Fibroblast of skin of left quadriceps (primary cell): ENCODE results near the gene SEZ6L.

ENCODE experiments used
- DNase-seq, 2 experiments: peaks; one replicate each; pipeline ENCODE4 v3.0.0-alpha.2; 2013; ENCODE audit warnings: low read depth in 2 of 2

Gene SEZ6L

DNA sequence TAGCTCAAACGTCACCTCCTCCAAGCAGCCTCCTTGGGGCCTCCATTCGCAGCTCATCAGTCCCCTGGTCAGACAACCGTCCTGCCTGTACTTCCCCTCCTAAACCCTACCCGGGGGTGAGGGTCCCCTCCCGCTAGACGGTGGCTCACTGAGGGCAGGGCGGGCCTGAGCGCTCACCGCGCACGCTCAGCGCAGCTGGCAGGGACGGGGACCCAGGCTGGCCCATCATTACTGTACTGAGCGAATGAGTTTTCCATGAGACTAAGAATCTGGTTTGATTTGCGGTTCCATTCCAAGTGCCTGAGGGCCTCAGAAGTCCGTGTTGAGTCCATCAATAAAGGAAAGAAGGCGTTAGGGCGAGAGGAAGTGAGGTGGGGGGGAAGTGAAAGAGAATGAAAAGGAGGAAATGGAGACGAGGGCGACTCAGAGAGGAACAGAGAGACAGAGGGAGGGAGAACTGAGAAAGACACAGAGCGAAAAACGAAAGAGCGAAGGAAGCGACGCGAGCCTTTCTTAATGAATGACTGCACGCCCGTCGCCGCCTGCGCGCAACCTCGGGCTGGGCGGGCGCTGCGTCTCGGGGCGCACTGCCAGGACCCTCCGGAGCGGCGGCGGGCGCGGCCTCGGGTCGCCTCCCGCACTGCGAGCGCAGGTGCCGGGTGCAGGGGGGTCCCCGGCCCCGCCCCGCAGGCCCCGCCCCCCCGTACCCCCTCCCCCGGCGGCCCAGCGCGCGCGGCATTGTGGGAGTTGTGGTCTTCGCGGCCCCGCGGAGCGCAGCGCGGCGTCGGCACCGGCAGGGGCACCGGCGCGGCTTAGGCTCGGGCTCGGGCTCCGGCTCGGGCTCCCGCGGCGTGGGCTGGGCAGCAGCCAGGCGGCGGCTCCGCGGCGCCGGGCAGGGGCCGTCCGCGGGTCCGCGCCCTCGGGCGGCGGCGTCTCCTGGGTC is 259.5 kb downstream of the SEZ6L start, which contains the start of gene ASPHD2:
Gene ASPHD2 (plus strand): TSS at position 746 of the 943 bp plus-strand sequence. CDS start 4,356 bp downstream, outside the sequence.
- DNase-seq, result peak; percentile 31 to 35

DNA sequence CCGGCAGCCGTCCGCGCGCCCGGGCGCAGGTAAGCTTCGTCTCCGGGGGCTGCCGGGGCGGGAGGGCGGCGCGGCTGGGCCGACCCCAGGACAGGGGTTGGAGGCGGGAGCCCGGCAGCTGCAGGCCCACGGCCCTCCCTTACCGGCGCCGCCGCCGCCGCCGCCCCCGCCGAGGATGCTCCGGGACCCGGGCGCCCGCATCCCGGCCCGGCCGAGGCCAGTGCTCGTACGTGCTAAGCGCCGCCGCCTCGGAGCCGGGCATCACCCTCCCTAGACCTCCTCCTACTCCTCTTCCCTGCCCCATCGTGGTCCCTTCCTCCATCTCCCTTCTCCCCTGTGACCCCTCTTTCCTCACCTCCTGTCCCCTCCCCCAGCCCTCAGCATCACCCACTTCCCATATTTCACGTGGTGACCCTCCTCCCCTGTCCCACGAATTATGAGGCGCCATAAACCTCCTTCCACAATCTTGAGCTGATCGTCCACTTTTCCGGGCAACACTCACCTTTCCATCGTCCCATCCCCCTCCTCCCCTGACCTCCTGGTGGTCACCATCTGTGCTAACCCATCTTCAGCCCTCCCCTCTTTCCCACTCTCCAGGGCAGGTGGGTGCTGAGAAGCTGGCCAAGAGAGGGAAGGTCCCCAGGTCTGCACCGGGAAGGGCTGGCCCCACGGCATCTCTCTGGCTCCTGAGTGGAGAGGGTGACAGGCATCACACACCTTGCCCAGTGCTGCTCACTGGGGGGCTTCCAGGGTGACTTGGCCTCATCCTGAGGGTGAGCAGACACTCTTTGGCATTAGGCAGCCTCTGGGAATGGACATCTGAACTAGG is 260.4 kb downstream of the SEZ6L start:
- no peak for DNase-seq

DNA sequence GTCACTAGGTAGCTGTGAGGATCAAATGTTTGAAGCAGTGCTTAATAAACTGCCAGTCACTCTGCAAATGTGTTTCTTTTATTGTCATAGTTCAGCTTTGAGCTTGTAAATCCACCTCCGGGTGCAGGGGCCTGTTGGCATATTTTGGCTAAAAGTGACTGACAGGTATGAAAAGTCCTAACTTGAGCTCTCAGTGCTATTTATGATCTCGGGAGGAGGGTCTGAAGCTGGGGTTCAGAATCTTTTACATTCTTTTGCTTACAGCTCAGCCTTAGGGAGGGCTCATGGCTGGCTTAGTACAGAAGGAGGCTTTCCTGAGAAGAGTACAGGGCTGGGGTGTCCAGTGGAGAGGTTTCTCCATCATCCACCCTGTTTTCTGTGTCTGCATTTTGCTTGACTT is 261.3 kb downstream of the SEZ6L start:
- no peak for DNase-seq

DNA sequence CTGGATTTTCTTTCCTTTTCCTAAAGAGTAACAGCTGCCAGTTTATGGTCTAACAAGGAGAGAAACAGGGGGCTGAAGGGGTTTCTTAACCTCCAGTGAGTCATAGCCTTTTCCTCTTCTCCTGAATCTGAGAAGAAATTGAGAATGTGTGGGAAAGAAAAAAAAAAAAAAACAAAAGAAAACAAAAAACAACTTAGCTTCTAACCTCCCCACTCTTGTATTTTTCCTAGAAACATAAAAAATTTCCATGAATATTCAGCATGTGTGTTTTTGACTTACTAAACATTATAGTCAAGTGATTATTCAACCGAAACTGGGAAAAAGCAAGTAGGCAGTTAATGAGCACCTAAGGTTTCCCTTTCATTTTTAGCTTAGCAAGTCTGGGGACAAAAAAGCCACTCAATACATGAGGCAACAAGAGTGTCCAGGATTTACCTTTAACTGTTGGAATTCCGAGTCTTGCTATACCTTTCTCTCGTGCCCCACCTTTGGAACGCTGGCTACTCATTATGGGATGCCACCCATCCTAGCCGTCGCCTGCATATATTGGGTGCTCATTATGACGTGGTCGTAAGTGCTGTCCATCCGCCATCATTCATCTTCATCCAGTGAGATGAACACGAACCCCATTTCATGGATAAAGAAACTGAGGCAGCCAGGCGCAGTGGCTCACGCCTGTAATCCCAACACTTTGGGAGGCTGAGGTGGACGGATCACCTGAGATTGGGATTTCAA is 262.2 kb downstream of the SEZ6L start:
- DNase-seq, result peak; percentile 10 to 20

DNA sequence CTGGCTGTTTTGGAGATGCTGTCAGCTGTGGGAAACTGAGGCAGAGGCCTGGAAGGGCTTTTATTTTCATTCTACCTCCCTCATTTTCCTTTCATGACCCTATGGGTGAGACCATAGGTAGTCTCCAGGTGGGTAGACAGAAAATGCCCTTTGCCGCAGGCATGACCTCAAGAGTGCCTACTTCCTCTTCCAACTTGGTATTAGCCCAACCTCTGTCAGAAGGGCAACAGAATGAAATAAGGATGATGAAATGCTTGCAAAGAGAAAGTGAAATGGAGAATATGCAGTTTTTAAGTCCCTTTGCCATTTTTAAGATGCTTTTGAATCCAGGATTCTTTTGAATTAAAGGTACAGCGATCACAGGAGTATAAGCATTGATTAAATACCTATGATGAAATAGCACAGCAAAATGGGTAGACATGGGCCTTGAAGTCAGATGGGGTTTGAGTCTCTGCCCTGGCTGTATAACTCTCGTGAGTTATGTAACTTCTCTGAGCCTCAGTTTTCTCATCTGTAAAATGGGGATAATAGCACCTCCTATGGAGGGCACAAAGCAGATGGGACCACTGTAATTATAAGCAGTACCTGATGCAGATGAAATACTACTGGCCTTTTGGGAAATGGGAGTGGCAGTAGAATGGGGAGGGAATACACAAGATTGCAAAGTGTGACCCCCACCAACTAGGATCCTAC is 263.5 kb downstream of the SEZ6L start:
- DNase-seq, result no peak
